Measurements from ENCODE around the gene HDAC5. TPM values are rescaled to one million over a fixed set of nuclear protein-coding genes. Genes with fewer than 3 reads are reported as not detected.

Gene HDAC5
- polyA plus RNA-seq, 1 donor, result 64.6 TPM

DNA sequence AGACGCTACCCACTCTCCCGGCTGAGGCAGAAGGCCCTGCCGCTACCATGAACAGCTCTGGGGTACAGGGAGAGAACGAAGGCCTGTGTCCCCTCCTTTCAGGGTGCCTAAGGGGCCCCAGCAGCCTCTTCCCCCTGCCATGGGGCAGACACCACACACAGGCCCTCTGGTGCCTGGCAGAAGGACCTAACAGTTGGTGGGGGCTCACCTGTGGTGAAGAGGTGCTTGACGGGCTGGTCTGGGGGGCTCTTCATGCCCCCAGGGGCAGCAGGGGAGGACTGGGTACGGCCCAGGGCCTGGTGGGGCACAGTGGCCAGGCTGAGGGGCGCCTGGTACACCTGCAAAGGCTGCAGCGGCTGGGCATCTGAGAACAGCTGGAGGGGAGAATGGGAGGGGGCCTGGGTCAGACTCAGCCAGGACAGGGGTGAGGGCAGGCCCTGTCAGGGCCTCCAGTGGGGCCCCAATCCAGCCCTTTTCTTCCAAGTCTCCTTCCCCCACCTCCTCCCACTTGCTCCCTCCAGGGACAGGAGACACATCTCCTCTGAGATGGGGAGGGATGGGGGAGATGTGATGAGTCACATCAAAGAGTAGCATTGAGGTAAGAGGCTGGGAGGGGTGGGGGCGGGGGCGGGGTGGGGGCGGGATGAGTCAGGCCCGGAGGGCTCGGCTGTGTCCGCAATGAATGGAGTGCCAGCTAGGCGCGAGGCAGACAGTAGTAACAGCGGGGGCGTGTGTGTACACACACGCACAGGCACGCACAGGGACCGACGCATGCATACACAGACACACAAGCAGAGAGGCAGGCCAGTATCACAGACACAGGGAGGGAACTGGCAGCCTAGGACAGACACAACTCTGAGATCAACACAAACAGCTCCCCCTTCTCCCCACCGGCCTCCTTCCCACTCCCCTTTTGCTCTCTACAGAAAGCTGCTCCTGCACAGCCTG is 36.8 kb downstream of the HDAC5 start:
- DNase-seq, result no peak

DNA sequence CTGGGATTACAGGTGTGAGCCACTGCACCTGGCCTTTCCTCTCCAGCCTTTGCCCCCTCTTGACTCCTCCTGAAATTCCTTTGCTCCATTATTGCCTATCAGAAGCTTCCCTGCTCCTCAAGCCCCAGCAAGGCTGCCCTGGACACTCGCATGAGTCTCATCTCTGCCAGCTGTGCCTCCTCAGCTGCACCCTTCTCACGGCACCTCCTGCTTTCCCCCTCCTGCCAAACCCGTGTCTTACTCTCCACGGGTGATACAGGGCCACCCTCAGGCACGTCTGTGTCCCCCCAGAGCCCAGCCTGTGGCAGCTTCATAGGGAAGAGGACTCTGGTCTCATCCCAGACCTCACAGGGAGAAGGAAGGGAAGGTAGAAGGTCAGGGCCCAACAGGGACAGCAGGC is 37.5 kb downstream of the HDAC5 start:
- no peak for DNase-seq

DNA sequence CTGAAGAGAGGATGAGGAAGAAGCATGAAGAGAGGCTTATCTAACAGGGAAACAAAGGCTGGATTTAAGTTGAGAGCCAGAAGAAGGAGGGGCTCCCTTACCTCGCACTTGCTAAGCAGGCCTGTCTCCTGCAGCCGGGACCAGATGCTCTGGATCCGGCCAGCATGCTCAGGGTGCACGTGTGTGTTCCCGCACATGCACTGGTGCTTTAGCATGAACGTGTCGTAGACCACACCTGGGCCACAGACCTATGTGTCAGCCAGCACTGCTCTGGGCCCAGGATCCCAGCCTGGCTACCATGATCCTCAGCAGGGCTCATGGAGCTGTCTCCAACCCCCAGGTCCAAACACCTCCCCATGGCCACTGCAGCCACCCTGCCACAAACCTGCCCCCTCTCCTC is 38.5 kb downstream of the HDAC5 start:
- DNase-seq, result no peak

DNA sequence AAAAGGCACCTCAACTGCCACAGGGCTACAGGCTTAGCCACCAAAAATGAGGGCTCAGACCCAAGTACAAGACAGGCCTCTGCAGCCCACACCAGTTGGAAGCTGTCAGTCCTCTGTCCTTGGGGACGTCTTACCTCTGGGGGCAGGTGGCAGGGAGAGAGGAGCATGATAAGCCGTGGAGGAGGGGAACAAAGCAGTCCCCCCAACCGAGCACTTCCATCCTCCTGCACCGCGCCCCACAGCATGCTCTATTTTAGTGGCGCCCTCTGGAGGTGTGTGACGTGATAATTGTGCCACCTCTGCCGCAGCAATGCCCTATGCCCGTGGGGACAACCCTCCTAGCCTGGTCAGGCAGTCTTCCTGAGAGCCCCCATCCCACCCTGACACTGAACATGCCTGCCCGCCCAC is 39.3 kb downstream of the HDAC5 start:
- DNase-seq, result no peak

DNA sequence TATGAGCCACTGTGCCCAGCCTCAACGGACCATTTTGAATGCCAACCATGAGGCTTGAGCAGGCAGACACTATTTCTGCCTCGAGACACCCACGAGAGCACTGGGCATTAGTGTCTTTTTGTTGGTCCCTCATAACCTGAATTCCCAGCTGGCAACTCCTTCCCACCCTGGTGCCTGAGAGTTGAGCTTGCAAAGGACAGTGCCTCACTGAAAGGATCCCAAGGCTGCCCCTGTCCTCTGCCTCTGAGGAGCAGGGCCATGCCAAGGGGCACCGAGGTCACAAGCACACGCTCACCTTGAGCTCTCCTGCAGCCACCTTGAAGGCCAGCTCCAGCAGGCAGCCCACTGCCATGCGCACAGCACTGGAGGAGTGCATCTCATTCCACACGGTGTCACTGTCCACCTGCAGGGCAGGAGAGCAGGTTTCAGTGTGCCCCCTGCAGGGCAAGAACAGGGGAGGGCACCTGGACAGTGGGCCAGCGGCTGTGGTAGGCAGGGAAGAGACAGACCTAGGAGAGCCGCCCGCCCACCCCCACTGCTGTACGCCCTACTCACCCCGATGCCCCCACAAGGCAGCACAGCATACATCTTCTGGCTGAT is 40.1 kb downstream of the HDAC5 start:
- no peak for DNase-seq

DNA sequence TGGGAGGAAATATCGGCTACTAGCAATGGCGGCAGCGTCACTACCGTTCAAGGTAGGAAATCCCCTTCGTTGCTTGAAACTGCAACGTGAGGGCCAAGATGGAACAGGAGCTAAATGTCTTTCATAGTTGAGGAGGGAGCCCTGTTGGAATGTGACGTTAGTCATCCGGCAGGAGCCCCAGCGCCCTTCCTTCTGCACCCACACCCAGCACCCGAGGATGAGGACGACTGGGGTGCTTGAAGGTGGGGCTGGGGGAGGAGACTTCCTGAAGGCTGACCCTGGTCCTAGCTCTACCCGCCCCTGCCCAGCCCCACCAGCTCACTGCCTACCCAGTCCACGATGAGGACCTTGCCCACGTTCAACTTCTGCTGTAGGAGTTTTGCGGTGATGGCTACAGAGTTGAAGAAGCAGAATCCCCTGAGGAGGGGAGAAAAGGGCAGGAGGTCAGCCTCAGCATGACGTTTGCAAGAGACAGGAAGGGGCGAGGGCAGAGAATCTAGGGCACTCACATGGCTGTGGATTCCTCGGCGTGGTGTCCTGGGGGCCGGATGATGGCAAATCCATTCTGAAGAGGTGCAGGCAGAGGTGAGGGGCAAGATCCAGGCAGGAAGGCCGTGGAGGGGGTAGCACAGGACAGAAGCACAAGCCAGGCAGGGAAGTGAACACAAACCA is 41.0 kb downstream of the HDAC5 start:
- DNase-seq, result no peak

DNA sequence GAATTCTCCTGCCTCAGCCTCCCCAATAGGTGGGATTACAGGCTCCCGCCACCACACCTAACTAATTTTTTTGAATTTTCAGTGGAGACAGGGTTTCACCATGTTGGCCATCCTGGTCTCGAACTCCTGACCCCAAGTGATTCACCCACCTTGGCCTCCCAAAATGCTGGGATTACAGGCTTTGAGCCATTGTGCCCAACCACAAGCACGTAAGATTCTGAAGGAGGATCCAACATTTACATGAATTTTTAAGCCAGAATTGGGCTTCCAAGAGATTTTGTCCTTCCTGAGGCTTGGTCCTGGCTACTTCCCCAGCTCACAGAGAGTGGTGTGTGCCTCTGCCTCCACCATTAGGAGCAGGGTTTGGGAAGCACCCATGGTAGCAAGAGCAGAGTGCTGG is 41.8 kb downstream of the HDAC5 start:
- DNase-seq, result no peak

DNA sequence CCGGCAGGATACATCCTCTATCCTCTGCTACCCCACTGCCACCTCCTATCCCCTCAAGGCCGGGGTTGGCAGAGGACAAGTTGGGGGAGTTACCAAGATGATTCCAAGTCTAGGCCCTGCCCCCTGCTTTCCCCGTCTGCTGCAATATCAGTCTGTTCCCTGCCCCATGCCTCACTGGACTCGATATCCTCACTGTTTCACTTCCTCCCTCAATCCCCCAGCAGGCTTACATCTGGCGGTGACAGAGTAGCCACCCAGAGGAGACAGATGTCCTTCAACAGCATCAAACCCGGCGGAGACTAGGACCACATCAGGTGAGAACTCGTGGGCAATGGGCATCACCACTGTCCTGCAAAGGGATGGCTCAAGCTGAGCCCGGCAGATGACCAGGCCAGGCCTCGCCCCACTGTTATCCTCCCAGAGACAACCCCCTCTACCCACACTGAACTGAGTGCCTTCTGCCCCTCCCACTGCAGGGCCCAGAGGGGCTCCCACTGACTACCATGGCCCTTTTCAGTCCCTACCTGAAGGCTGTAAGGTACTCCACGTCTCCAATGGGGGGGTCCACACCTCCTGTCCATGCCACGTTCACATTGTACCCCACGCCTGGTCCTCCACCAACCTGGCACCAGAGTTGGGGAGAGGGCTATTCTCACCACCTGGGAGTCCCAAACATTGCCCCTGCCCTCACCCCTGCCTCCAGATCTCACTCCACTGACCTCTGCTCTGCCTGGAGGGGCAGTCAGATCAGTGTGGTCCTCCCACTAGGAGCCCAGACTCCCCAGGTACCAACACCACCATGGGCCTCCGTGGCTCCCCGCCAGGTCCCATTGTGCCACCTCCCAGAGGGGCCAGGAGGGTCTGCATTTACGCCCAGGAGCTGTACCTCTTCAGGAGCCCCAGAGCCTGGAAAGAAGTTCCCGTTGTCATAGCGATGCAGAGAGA is 43.3 kb downstream of the HDAC5 start:
- DNase-seq, result no peak

DNA sequence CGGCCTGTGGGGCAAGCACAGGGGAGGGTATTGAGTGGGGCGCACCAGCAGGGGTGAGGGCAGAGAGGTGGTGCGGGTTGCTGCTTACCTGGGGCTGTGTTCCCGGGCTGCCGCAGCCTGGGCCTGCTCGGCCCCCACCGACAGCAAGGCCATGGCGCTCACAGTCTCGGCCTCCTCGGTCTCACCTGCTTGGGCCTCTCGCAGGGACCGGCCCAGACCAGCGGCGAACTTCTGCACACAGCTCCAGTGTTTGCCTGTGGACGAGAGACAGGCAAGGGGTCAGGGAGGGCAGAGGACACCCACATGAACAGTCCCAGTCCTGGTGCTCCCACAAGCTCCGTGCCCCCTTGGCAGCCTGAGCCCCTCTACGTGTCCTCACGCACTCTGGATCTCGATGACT is 45.0 kb downstream of the HDAC5 start:
- DNase-seq, result no peak

DNA sequence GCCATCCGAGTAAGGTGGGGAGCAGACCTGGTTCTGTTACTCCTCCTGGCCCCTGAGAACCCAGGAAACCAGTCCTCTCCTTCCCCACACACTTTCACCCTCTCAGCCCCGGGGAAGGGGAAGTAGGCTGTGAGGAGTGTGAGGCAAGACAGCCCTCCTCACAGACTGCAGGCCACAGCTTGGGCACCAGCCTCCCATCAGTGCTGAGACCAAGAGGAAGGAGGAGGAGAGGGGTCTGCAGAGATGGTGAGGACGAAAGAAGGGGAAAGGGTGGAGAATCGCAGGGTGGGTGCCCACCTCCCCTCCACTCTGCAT is 45.9 kb downstream of the HDAC5 start:
- no peak for DNase-seq

DNA sequence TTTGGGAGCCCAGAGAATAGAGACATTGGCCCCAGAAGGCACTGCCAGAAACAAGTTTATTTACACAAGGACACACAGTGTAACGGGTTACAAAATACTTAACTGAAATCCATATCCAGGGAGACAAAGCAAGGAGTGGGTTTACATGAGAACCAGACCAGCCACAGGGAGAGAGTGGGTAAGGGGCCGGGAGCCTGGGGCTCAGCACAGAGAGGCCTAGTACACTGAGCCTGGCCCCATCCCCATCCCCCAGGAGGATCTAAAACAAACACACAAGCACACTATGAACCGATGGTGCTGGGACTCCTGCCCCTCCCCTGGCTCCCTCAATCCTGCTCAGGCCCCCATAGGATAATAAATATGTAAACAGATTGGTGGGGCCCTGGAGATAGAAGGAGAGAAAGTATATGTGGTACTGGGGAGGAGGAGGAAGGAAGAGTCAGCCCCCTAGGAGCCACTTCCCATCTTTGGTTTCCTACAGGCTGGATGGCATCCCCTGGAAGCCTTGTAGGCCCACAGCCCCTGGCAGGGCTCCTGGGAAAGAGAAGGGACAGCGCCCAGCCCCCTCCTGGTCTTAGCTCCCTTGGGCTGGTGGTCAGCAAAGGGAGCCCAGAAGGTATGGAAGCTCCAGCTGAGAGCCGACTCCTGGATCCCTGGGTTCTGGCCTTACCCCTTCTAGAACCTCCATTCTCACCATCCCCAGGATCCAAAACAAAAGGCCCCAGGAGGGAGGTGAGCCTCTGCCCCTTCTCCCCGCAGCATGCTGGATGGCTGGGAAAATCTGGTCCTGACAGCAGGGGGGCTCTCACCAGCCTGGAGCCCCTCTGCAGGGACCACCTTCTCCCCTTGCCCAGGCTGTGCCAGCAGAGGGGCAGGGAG is 46.5 kb downstream of the HDAC5 start:
- DNase-seq, result no peak

DNA sequence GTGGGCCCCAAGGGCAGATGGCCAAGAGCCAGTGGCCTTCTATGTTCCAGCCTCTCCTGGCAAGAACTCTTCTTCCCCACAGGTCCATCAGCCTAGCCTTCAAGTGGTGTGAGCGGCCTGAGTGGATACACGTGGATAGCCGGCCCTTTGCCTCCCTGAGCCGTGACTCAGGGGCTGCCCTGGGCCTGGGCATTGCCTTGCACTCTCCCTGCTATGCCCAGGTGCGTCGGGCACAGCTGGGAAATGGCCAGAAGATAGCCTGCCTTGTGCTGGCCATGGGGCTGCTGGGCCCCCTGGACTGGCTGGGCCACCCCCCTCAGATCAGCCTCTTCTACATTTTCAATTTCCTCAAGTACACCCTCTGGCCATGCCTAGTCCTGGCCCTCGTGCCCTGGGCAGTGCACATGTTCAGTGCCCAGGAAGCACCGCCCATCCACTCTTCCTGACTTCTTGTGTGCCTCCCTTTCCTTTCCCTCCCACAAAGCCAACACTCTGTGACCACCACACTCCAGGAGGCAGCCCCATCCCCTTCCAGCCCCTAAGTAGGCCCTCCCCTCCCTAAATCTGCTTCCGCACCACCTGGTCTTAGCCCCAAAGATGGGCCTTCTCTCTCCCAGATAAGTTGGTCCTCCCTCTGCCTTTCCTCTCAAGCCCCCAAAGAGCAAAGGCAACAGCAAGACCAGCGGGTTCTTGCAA is 47.7 kb downstream of the HDAC5 start:
- no peak for DNase-seq

DNA sequence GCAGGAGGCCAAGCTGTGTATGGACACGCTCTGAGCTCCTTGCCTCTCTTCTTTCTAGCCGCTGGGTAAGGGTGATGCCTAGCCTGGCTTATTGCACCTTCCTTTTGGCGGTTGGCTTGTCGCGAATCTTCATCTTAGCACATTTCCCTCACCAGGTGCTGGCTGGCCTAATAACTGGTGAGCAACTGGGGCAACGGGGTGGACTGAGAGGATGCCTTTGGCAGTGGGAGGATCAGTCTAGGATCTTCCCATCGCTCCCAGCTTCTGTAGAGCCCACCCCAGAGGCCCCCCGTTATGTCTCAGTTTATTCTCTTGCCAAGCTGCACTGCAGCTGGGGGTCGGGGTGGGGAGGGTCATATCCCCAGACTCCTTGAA is 48.5 kb downstream of the HDAC5 start:
- no peak for DNase-seq

DNA sequence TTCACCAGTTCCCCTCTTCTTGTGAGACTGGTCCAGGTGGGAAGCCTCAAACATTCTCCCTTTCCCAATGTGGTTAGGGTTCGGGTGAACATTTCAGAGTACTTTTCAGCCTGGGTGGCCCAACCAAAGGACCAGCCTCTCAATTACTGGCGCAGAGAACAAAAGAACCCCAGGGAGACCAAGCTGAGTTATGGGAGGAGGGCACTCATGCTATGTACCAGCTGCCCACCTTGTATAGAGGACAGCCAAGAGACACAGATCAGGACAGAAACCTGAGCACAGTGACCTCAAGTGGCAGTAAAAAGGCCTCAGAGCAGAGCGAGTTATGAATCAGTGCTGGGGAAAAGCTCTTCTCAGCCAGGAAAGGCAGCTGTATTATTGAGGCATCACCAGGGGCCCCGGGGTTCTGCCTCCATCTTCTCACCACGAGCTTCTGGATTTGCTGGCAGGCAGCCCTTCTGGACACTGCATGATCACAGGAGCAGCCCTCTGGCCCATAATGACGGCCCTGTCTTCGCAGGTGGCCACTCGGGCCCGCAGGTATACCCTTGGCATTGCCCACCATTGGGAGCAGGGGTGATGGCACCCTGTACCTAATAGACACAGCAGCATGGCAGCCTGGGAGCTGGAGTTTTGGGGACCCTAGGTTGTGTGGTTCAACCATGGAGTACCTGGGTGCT is 49.1 kb downstream of the HDAC5 start:
- DNase-seq, result no peak

DNA sequence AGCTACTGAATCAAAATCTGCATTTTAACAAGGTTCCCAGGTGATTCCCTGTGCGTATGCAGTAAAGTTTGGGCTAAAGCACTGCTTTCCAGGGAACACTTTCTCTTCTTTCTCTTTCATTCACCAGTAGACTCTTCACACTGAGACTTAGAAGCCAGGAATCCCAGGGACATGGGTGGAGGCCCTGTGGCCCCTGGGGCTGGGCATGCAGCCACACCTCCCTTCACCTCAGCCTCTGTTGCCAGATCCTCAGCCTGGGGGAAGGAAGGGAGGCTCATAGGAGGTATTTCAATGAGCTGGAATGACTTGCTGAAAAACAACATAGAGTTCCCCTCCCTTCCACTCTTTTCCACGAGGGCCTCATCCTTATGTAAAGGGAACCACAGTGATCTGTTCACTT is 51.7 kb downstream of the HDAC5 start:
- no peak for DNase-seq

DNA sequence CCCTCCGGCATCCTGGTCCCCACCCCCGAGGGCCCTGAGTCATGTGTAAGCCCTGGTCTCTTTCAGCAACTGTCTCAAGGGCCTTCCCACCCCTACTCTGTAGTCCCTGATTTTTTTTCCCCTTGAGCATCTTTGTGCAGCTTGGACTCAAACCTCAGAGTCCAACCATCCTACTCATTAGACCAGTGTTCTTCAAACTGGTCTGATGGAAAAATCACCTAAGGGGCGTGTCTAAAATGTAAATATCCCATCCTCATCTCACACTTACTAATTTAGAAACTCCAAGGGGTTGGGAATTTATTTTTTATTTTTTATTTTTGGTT is 52.3 kb downstream of the HDAC5 start:
- DNase-seq, result no peak

DNA sequence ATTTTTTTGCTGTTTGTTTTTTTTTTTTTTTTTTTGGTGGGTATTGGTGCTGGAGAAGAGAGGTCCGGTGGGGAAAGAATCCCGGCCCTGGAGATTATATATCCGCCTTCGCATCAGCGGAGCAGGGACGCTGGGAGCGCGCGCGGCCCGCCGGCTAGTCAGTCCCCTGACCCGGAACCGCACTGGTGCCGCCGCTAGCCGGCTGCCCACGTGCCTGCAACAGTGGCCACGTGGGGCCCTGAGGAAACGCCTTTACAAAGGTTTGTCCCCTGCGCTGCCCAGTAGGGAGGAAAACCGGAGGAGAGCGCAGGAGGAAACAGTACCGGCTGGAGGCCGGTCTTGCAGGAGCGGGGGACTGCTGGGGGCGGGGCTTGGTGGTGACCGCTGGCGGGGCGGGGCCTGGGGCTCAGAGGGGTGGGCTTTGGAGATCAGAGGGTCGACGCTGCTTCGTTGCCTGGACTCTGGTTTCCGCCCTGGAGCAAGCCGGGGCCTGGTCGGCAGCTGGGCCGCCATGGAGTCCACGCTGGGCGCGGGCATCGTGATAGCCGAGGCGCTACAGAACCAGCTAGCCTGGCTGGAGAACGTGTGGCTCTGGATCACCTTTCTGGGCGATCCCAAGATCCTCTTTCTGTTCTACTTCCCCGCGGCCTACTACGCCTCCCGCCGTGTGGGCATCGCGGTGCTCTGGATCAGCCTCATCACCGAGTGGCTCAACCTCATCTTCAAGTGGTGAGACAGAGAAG is 52.8 kb downstream of the HDAC5 start, which contains the start of gene G6PC3:
TSS of gene G6PC3 (plus strand) at position 281 of the 743 bp plus-strand sequence. CDS start at position 512, 231 bp downstream.
- peak; percentile 96 for DNase-seq

DNA sequence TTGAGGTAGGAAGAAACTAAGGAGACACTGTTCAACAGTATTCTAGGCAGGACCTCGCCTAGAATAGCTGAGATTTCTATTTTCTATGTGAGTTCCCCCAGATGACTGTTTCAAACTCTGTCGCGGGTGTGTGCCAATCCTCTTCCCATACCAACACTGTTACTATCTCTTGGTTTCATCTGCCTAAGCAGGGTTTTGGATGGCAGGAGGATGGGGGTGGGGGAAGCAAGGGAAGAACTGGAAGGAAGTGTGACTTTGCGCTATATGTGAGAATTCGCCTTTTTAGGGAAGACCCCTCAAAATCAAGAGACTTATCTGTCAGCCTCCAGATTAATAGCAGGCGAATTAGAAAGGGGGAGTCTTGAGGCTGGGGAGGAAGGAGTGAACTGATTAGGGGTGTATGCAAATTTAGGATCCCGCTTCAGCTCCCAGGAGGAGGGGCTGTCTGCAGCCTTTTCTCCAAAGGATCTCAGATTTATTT is 53.4 kb downstream of the HDAC5 start:
- no peak for DNase-seq

DNA sequence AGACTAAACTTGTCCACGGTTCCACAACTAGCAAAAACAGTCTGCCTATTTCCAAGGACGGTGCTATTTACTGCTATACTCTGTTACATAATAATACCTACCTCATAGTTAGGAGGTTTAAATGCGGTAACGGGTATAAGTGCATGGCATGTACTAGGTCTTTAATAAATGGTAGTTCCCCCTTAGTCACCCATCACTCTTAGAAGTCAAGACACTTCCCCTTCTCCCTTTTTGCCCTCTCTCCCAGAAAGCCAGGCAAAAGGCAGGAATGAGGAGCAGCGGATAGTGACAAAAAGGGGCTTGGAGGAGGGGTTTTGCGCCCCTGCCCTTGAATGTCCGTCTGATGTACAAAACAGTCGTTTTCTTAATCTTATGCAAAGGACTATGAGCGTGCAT is 55.9 kb downstream of the HDAC5 start:
- DNase-seq, result no peak

All from hindlimb muscle (tissue), 1 donor.